Activated CD4-positive, alpha-beta T cell treated with anti-CD3 and anti-CD28 coated beads, Interleukin-2, Interleukin-6, amounts not matched to agents 100 ng/mL and 50 ng/mL, durations not matched to agents 16 hours and 8 hours (primary cell): ENCODE results near the gene KIF26A.

Experiments
- DNase-seq: peaks from one replicate; pipeline ENCODE4 v3.0.0-alpha.2; 2020

KIF26A gene

GRCh38 chr14:104101651-104102281 is 36.6 kb upstream of the KIF26A start:
- DNase-seq, result no peak

DNA sequence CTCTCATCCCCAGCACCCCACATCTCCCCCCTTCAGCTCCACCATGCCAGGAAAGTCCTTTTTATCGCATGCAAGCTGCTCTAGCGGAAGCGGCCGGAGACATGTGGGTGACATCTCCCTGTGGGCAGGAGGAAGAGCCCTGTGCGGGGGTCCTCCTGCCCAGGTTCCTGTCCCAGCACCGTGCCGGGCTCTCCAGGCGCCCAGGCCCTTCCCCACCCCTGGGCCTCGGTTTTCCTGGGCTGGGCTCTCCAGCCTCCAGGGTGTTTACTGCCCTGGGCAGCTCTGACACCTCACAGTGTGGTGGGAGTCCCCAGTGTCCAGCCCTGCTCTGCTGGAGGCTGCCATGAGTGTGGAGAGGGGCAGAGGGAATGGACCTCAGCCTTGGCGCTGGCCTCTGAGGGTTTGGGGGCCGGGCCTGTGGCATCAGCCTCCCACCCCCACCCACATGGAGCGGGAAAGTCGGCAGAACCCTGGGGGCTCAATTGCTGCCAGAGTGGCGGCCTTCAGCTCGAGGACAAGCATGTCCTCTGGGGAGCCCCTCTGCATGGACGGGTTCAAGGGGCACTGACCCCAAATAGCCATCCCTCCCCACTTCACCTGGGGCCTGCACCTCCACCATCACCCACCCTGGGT is 36.0 kb upstream of the KIF26A start:
- no peak for DNase-seq

DNA sequence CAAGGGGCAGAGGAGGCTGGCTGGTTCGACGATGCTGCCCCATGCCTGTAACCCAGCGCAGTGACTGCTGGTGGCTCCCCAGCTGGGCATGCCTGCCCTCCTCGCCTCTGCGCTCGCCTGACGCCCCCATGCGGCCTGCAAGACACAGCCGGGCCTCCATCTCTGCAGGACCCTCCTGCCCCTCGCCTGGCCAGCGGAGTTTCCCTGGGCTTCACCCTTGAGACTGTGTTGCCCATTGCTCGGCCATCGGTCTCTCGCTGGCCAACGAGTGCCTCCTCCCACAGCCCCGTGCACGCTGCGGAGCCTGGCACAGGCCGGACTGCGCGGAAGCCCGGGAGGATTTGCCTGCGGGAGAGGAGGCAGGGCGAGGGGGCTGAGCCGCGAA is 35.3 kb upstream of the KIF26A start:
- DNase-seq, result no peak

DNA sequence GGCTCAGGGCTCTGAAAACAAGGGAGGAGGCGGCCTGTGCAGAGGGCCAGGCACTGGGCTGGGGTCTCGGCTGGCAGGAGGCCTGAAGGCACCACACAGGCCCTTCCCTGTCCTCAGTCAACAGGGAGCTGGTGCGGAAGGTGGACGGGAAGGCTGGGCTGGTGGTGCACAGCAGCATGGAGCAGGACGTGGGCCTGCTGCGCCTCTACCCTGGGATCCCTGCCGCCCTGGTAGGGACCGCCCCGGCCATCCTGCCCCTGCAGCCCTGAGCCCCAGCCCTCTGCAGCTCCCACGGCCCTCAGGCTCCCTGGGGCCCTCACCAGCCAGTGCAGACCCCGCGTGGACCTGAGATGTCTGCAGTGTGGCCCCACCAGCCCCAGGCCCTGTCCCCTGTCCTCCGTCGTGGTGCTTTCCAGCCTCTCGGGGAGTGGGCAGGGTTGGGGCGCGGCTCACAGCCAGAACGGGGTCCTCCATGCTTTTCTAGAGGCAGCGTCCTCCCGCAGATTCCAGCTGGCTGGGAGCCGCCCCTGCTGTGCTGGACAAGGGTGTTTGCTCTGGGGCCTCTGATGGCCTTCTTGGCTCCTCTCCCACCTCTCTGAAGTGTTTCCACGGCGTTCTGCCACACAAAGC is 34.8 kb upstream of the KIF26A start:
- DNase-seq, result no peak

GRCh38 chr14:104104076-104104901 is 34.1 kb upstream of the KIF26A start:
- no peak for DNase-seq

- DNase-seq, result no peak
Observed at GRCh38 chr14:104105071-104105821, 33.1 kb upstream of the KIF26A start.

GRCh38 chr14:104105822-104106470 is 32.4 kb upstream of the KIF26A start:
- no peak for DNase-seq

DNA sequence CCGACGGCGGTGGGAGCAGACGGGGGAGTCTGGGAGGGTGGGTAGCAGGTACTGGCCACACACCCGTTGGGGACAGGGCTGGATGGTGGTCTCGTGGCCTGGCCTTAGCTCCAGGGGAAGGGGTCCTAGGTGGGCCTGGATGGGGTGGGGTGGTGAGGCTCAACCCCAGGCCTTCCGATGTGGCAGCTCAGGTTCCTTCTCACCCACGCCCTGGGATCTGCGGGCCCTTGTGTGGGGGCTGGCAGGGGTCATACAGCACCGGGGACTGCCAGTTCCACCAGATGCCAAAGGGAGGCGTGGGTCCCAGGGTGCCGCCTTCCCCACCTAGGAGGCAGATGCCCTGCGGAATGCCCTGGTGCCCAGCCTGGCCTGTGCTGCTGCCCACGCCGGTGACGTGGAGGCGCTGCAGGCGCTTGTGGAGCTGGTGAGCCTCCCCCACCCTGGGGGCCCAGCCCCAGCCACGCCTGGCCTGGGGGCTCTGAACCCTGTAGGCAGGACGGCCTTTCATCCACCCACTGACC is 31.9 kb upstream of the KIF26A start:
- no peak for DNase-seq

- no peak for DNase-seq
Observed at GRCh38 chr14:104107101-104107581, 31.2 kb upstream of the KIF26A start.

- DNase-seq, result no peak
Observed at GRCh38 chr14:104107611-104108569, 30.5 kb upstream of the KIF26A start.

GRCh38 chr14:104108570-104109541 is 29.5 kb upstream of the KIF26A start:
- no peak for DNase-seq

- DNase-seq, result no peak
Observed at GRCh38 chr14:104109731-104110361, 28.5 kb upstream of the KIF26A start.

GRCh38 chr14:104110491-104111209 is 27.7 kb upstream of the KIF26A start:
- DNase-seq, result no peak

GRCh38 chr14:104111301-104112112 is 26.9 kb upstream of the KIF26A start:
- no peak for DNase-seq

GRCh38 chr14:104112113-104112505 is 26.3 kb upstream of the KIF26A start:
- no peak for DNase-seq

DNA sequence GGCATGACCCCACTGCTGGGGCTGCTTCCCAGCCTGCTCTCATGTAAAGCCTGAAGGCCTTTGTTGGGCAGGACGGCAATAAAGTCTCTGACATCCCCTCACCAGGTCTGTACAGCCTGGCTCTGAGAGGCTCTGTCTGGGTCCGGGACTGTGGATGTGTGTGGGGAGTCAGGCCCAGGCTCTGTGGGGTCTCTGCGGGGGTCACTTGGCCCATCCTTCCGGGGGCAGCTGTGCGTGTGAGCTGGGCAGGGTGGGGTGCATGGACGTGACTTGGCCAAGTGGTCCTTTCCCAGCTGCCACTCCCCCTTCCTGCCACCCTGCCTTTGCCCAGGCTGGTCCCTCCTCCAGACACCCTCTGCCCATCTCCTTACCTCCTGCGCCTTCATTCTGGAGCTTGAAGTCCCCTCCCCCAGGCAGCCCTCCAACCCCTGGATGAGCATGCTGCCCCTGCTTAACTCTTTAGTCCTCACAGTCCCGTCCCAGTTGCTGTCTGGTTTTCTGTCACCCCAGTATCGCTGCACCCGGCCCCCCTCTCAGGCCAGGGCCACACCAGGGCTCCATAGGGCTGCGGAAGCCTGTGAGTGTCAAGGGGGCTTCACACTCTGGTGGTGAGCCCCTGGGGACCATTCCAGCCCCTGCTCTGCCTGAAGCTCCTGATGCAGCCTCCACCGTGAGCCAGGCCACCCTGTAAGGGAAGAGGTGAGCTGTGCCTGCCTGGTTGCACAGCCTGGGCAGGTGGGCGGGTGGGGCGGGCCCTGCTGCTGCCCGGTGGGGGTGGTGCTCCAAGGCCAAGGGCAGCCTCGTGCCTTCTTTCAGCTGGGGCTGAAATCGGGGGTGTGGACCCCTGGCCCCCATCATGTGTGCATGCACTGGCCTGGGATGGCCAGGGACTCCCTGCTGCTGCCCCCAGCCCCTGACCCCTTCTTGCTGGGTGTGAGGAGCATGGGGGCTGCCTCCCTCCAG is 25.5 kb upstream of the KIF26A start:
- no peak for DNase-seq
